Measurements from ENCODE around the gene PRPF19. TPM values are rescaled to one million over a fixed set of nuclear protein-coding genes. Genes with fewer than 3 reads are reported as not detected.

The PRPF19 gene
- total and polyA plus RNA-seq, 2 of the 13 experiments (the other 11 are each of a cell fraction or from before 2014, with no cell fraction given) = 27.4 to 91.1 TPM

- TF ChIP-seq MED13 (CRISPR knock-in tag; IDR thresholded peaks at IDR 0.05) (0 out of 2 replicates have a peak, but pooled peaks have one; percentile 38), RBM39 (IDR thresholded peaks at IDR 0.05; ENCODE audit: low read depth, low read length, poor library complexity, severe bottlenecking) (no peak), ZBTB42 (CRISPR knock-in tag; IDR thresholded peaks at IDR 0.05) (peak; percentile 96), ZNF251 (CRISPR knock-in tag; IDR thresholded peaks at IDR 0.05) (no peak), SOX5 (CRISPR knock-in tag; IDR thresholded peaks at IDR 0.05; ENCODE audit: borderline replicate concordance) (no peak), KDM6A (CRISPR knock-in tag; IDR thresholded peaks at IDR 0.05; ENCODE audit: low read depth) (peak; percentile 57), SUZ12 (IDR thresholded peaks at IDR 0.05; ENCODE audit: low read depth, low read length) (no peak), DPF2 (CRISPR knock-in tag; IDR thresholded peaks at IDR 0.05; ENCODE audit: borderline replicate concordance, low read depth) (peak; percentile 0; the same call in 1 of the 2 replicates), EP300 (IDR thresholded peaks at IDR 0.05; ENCODE audit: low read depth in 2 of 2, low read length in 2 of 2) (peak in 1 of 2 experiments; percentile 22; a peak in 1 of 4 replicates), EP300 (CRISPR knock-in tag; IDR thresholded peaks at IDR 0.05; ENCODE audit: borderline replicate concordance) (no peak), SPEN (CRISPR knock-in tag; IDR thresholded peaks at IDR 0.05; ENCODE audit: low read depth) (0 out of 2 replicates have a peak, but pooled peaks have one; percentile 18), ZNF281 (CRISPR knock-in tag; IDR thresholded peaks at IDR 0.05; ENCODE audit: borderline replicate concordance) (peak; percentile 45; the same call in 1 of the 2 replicates), NFE2L1 (CRISPR knock-in tag; IDR thresholded peaks at IDR 0.05; ENCODE audit: borderline replicate concordance) (no peak), ZBTB4 (CRISPR knock-in tag; IDR thresholded peaks at IDR 0.05; ENCODE audit: borderline replicate concordance) (0 out of 2 replicates have a peak, but pooled peaks have one; percentile 42), KDM5B (CRISPR knock-in tag; IDR thresholded peaks at IDR 0.05; ENCODE audit: borderline replicate concordance) (peak; percentile 37; the same call in 1 of the 2 replicates), SOX13 (IDR thresholded peaks at IDR 0.05) (no peak), SOX13 (CRISPR knock-in tag; conservative IDR thresholded peaks at IDR 0.05 in 1 of 2, IDR thresholded peaks at IDR 0.05 in 1 of 2) (0 out of 4 replicates have a peak, but pooled peaks of 1 of the 2 experiments have one; percentile 4), POLR2A (IDR thresholded peaks at IDR 0.05; ENCODE audit: insufficient read depth in 1 of 2, low read depth in 2 of 2, low read length in 2 of 2) (0 out of 4 replicates have a peak, but pooled peaks of 1 of the 2 experiments have one; percentile 29), ZNF720 (CRISPR knock-in tag; IDR thresholded peaks at IDR 0.05) (no peak), ZNF546 (CRISPR knock-in tag; conservative IDR thresholded peaks at IDR 0.05) (peak; percentile 48; the same call in 1 of the 2 replicates)
- TF ChIP-seq, protein P1, sequence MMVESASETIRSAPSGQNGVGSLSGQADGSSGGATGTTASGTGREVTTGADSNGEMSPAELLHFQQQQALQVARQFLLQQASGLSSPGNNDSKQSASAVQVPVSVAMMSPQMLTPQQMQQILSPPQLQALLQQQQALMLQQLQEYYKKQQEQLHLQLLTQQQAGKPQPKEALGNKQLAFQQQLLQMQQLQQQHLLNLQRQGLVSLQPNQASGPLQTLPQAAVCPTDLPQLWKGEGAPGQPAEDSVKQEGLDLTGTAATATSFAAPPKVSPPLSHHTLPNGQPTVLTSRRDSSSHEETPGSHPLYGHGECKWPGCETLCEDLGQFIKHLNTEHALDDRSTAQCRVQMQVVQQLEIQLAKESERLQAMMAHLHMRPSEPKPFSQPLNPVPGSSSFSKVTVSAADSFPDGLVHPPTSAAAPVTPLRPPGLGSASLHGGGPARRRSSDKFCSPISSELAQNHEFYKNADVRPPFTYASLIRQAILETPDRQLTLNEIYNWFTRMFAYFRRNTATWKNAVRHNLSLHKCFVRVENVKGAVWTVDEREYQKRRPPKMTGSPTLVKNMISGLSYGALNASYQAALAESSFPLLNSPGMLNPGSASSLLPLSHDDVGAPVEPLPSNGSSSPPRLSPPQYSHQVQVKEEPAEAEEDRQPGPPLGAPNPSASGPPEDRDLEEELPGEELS (CRISPR knock-in tag; IDR thresholded peaks at IDR 0.05) = peak; percentile 53; the same call in 1 of the 2 replicates
Measured at GRCh38 chr11:60855726-60856633, 50.4 kb downstream of the PRPF19 start, which contains the start of gene PTGDR2 (continued).

All from HepG2 (cell line).